ENCODE data around the gene RAMP2. TPM values are rescaled to one million over a fixed set of nuclear protein-coding genes. Genes with fewer than 3 reads are reported as not detected.

The RAMP2 gene
- total RNA-seq, 2 donors from 2014 or later: 40.9 to 49.7 TPM

Other genes starting within 250 kb of the RAMP2 start
- 10 to 100 TPM; 15.1 to 20.7 TPM for gene NAGLU, start 225.0 kb upstream of the RAMP2 start, total RNA-seq
- 1 to 10 TPM; 2.8 to 3.7 TPM for gene HSD17B1, start 208.3 kb upstream of the RAMP2 start, total RNA-seq
- gene COASY, start 199.1 kb upstream of the RAMP2 start, total RNA-seq: 10 to 100 TPM; 37.2 to 37.5 TPM
- gene MLX, start 194.1 kb upstream of the RAMP2 start, total RNA-seq: 10 to 100 TPM; 51.3 to 55.3 TPM
- gene PSMC3IP, start 183.5 kb upstream of the RAMP2 start, total RNA-seq: 1 to 10 TPM; 2.2 to 3.4 TPM
- gene RETREG3, start 151.9 kb upstream of the RAMP2 start, total RNA-seq: 10 to 100 TPM; 26.0 to 26.1 TPM
- 10 to 100 TPM; 45.3 to 54.8 TPM for gene TUBG1, start 151.5 kb upstream of the RAMP2 start, total RNA-seq
- gene TUBG2, start 101.9 kb upstream of the RAMP2 start, total RNA-seq: 10 to 100 TPM; 14.4 to 15.8 TPM
- gene PLEKHH3, start 84.2 kb upstream of the RAMP2 start, total RNA-seq: 10 to 100 TPM; 18.1 to 19.9 TPM
- gene CCR10, start 79.4 kb upstream of the RAMP2 start, total RNA-seq: 1 to 10 TPM; 1.7 to 3.3 TPM
- 1 to 10 TPM; 4.7 to 7.2 TPM for gene CNTNAP1, start 78.7 kb upstream of the RAMP2 start, total RNA-seq
- gene EZH1, start 16.2 kb upstream of the RAMP2 start, total RNA-seq: 10 to 100 TPM; 28.7 to 38.1 TPM
- 10 to 100 TPM; 30.0 to 32.1 TPM for gene VPS25, start 12.2 kb downstream of the RAMP2 start, total RNA-seq
- gene WNK4, start 19.4 kb downstream of the RAMP2 start, total RNA-seq: not detected
- gene COA3, start 37.5 kb downstream of the RAMP2 start, total RNA-seq: 10 to 100 TPM; 60.3 to 63.9 TPM
- under 1 TPM in 1 of 2 donors, not detected in 1; 0.44 TPM for gene CNTD1, start 37.6 kb downstream of the RAMP2 start, total RNA-seq
- 10 to 100 TPM; 63.5 to 72.5 TPM for gene BECN1, start 63.1 kb downstream of the RAMP2 start, total RNA-seq
- 10 to 100 TPM; 67.8 to 83.3 TPM for gene PSME3, start 72.2 kb downstream of the RAMP2 start, total RNA-seq
- 1 to 10 TPM; 1.6 to 3.8 TPM for gene AOC2, start 83.4 kb downstream of the RAMP2 start, total RNA-seq
- gene AOC3, start 90.0 kb downstream of the RAMP2 start, total RNA-seq: 10 to 100 TPM; 56.6 to 96.4 TPM
- gene G6PC1, start 139.6 kb downstream of the RAMP2 start, total RNA-seq: not detected
- gene AARSD1, start 203.2 kb downstream of the RAMP2 start, total RNA-seq: 10 to 100 TPM; 23.5 to 34.5 TPM
- gene PTGES3L, start 218.9 kb downstream of the RAMP2 start, total RNA-seq: 10 to 100 TPM; 37.8 to 49.4 TPM
- 10 to 100 TPM in 1 of 2 donors, 1 to 10 TPM in 1; 9.3 to 14.5 TPM for gene RUNDC1, start 219.3 kb downstream of the RAMP2 start, total RNA-seq
- 100 to 1,000 TPM; 722 to 820 TPM for gene RPL27, start 237.2 kb downstream of the RAMP2 start, total RNA-seq
- 10 to 100 TPM; 19.4 to 23.7 TPM for gene IFI35, start 245.6 kb downstream of the RAMP2 start, total RNA-seq

Measured in left cardiac atrium (tissue), 2 donors.